Stimulated activated CD4-positive, alpha-beta T cell treated with anti-CD3 and anti-CD28 coated beads, Interleukin-4, amount 100 ng/mL, for 48 hours (primary cell): Measurements from ENCODE around the gene DGCR2.
"Not testable (repeated sequence)": the region's sequence is repeated elsewhere in the genome, so short reads cannot be mapped to it uniquely, and the experiment has no call there.

Experiments used
- DNase-seq, 2 donors: peaks; one replicate each; pipeline ENCODE4 v3.0.0-alpha.2; 2020; ENCODE audit warnings: low read depth in 2 of 2

The DGCR2 gene

DNA sequence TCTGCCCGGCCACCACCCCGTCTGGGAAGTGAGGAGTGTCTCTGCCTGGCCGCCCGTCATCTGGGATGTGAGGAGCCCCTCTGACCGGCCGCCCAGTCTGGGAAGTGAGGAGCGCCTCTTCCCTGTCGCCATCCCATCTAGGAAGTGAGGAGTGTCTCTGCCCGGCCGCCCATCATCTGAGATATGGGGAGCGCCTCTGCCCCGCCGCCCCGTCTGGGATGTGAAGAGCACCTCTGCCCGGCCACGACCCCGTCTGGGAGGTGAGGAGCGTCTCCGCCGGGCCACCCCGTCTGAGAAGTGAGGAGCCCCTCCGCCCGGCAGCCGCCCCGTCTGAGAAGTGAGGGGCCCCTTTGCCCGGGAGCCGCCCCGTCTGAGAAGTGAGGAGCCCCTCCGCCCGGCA lies 38.1 kb downstream of the DGCR2 start:
- DNase-seq = not testable (repeated sequence)

DNA sequence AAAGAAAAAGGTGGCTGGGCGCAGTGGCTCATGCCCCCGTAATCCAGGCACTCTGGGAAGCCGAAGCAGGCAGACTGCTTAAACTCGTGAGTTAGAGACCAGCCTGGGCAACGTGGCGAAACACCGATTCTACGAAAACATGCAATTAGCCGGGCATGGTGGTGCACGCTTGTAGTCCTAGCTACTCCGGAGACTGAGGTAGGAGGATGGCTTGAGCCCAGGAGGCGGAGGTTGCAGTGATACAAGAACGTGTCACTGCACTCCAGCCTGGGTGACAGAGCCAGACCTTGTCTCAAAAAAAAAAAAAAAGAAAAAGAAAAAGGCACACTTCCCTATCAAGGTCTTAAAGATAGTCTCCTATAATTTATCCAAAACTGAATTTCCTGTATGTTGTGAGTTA lies 39.4 kb downstream of the DGCR2 start:
- no peak for DNase-seq

DNA sequence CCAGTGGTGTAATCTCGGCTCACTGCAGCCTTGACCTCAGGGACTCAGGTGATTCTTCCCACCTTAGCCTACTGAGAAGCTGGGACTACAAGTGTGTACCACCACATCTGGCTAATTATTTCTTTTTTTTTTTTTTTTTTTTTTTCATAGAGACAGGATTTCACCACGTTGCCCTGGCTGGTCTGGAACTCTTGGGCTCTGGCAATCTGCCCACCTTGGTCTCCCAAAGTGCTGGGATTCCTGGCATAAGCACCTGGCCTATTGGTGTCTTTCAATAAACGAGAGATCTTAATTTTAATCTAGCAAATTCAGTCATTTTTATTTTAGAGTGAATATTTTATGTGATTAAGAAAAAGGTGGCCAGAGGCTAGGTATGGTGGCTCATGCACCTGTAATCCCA lies 40.1 kb downstream of the DGCR2 start:
- DNase-seq = no peak

DNA sequence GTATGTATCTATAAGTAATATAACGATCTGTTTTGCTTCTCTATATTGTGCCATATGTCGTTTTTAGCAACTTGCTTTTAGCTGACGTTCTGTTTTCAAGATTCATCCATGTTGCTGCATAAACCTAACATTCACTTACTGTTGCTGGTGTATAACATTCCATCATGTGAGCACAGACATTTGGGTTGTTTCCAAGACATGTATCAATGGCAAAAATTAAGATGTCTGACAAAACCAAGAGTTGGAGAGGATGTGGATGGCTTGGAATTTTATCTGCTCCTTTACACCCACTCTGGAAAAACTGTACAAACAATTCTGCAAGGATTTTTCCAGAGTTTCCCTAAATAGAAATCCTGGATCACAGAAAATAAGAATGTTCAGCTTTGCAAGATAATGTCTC lies 40.9 kb downstream of the DGCR2 start:
- DNase-seq = no peak

DNA sequence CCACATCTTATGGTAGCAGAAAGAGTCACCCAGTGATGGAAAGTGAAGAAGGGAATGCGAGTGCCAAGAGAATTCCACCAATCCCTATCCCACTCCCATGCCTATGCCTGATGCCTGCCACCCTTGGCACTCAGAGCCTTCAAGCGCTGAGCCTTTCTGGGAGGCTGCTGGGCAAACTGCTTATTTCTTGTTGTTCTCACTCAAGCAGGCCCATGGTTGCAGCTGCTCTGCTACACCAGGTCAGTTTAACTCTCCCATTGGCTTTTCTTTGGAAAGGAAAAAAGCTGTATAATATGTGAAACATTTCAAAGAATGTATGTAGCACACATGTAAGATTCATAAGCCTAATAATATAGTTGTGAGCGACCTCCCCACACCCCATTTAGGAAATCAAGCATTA lies 41.4 kb downstream of the DGCR2 start:
- DNase-seq = no peak

DNA sequence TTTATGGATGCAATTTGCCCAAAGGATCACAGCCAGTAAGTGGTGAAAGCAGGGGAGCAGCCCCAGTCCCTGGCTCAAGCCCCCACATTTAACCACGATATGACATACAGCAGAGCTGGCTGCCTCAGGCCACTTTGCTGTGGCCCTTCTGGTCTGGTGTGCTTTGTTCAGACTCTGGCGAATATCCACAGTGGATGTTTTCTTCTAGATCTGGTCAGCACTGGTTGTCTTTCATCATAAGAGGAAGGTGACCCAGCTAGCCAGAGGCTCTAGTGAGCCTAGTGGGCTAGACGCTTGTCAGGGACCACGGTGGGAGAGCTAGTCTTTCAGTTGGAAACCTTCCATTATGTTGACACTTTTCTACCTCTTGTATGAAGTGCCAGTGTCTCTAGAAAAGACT lies 42.5 kb downstream of the DGCR2 start:
- no peak for DNase-seq

DNA sequence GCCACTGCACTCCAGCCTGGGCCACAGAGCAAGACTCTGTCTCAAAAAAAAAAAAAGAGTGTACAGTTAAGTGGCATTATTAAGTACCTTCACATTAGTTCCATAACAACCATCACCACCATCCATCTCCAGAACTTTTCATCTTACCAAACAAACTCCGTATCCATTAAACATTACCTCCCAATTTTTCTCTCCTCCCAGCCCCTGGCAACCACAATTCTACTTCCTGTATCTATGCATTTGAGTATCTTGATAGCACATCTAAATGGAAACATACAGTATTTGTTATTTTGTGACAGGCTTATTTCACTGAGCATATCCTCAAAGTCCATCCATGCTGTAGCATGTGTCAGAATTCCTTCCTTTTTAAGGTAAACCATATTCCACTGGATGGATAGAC lies 46.8 kb downstream of the DGCR2 start:
- no peak for DNase-seq

DNA sequence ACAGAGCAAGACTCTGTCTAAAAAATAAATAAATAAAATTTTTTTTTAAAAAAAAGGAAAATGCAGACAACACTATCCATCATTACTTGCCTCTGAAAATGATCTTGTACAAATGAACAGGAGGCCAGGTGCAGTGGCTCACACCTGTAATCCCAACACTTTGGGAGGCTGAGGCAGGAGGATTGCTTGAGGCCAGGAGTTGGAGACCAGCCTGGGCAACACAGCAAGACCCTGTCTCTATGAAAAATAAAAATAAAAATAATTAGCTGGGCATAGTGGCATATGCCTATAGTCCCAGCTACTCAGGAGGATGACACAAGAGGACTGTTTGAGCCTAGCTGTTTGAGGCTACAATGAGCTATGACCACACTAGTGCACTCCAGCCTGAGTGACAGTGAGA lies 49.4 kb downstream of the DGCR2 start:
- DNase-seq = not testable (repeated sequence)

DNA sequence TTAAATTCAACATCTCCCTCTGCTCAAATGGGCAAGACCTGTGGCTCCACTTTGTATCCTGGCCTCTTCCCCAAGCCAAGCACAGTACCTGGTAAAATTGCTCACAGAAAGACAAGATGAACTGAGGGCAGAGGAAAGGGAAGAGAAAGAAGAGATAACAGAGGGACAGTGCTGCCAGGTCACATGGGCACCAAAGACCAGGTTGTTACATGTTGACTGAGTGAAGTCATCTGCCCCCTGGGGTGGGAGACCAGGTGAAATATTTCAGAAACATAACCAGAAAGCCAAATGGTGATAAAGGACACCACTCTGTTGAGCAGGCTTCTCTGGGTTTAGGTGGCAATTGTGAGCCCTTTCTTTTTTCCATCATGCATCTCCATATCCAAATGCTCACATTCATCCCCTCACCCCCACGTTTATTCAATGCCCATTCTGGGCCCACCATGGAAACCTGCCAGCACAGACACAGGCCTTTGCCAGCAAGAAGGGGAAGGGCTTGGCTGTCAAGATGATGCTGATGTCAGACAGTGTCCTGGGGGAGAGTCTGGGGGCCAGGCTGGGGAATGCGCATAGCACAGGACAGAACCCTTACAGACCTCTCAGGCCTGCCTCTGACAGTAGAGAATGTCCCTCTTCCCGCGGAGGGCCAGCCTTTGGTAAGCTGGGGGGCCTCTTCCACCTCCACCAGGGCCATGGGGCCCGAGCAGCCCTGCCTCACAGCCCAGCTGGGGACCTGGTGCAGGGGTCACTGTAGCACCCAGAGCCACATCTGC lies 51.6 kb downstream of the DGCR2 start:
- DNase-seq = no peak

DNA sequence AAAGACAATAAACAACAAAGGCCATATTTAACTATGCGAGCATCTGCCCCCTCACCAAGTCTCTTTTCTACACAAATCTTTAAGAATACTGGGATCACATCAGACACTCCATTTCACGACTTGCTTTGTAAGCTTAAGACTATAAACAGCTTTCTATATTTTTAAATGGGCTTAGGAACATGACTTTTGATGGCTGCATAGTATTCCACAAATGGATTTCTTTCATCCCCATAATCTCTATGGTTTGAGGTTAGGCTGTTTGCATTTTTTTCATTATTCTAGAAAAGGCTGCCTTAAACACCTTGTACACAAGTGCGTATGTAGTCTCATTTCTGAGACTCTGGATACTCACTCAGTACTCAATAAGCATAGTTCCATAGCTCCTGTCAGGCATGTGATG lies 52.8 kb downstream of the DGCR2 start:
- no peak for DNase-seq

DNA sequence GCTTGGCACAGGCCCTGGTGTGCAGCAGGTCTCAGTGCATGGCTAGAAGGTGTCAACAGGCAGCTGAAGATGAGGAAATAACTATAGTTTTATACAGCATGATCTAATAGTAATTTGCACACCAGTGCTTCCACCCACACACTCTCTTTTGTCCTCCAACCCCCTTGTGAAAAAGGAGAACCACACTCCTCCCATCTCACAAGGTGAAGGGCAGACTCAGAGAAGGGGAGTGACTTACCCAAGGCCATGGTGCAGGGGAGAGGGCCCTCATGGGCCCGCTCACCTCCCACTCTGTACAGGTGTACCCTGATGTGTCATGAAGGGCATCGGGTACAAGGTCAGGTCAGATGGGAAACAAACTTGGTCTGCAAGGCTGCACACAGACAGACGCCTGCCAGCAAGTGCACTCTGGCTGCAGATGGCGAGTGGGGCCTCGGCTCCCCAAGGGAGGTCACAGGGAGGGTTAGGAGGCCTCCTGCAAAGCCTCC lies 53.4 kb downstream of the DGCR2 start:
- DNase-seq = no peak

DNA sequence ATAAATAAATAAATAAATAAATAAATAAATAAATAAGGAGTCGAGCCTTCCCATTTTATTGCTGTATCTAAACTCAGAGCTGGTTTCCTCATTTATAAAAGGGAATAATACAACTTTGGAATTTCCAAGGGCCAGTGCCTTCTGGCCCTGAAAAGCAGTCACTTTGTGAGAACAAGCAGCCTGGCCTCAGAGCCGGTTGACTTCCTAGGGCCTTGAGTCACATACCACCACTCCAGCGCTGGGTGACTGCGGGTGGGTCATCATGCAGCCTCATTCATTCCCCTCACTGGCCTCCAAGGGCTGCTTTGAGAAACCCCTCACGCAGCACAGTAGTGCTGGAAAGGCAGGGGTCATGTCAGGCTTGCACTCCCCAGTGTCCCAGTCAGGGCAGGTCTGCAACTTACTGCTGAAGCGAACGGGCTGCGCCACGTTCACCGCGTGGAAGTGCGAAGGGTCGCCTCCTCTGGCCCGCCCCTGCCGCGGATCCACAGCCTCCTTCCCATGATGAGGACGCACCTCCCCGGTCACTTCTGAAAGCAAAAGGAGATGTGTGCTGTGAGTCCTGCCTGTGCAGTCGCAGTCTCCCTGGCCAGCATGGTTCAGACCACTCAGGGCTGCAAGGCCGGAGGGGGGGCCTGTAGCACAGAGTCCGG lies 54.4 kb downstream of the DGCR2 start:
- DNase-seq = no peak

DNA sequence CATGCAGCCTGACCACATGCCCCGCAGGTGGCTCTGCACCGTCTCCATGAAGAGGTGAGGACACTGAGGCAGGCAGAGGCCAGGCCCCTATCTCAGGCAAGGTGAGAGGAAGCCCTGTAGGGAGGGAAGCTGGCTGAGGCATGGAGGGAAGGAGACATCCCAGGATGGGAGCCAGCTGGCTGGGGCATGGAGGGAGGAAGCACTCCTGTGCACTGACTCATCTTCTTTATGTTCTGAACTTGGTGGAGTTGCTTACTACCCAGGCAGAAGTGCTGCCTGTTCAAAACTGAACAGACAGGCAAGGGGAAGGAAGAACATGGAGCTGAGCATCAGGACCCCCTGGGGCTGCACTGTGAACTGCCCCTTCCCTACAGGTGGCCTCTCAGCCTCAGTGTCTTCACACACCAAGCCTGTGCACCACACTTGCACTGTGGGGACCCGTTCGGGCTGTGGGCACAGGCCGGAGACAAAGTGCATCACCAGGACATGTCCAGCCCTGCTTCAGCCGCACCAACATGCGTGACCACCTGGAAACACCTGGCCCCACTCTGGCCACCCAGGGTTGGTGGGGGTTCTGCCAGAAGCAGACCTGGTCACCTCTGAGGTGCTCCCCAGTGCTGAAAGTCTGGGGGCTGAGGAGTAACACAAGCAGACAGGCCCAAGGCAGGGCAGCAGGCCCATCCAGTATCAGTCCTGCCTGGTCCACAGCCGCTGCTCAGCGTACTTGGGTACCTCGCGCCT lies 55.5 kb downstream of the DGCR2 start:
- no peak for DNase-seq

DNA sequence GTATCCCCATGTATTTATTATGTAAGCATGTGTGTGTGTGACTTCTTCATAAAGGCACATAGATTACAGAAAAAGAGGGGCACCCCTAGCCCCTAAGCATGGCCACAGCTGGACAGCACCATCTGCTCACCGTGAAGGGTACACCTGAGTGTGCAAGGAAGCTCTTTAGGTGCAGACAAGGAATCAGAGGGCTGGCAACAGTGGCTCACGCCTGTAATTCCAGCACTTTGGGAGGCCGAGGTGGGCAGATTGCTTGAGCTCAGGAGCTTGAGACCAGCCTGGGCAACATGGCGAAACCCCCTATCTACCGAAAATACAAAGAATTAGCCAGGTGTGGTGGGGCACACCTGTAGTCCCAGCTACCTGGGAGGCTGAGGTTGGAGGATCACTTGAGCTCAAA lies 56.3 kb downstream of the DGCR2 start:
- no peak for DNase-seq

DNA sequence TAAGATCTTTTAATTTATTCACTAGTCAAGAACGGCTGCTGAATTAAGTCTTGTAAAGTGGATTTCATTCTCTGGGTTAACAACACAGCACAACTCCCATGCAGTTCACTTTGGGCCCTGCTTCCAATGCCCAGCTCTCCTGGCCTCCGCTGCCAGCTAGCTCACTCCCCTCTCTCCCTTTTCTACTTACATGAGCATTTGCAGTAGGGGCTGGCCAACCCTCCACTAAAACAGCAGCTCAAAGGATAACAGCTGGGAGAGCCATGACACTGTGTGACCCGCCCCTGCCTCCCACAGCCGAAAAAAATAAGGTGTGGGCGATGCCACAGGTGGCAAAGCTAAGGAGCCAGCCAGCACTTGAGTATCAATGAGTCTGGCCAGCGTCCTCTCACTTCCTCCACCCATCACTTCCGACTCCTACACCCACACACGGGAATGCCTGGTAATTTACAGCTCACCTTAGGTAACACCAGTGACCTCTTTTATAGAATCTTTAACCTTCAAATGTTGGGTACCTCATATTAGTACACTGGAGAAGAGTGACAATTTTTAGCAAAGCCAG lies 56.8 kb downstream of the DGCR2 start:
- no peak for DNase-seq

DNA sequence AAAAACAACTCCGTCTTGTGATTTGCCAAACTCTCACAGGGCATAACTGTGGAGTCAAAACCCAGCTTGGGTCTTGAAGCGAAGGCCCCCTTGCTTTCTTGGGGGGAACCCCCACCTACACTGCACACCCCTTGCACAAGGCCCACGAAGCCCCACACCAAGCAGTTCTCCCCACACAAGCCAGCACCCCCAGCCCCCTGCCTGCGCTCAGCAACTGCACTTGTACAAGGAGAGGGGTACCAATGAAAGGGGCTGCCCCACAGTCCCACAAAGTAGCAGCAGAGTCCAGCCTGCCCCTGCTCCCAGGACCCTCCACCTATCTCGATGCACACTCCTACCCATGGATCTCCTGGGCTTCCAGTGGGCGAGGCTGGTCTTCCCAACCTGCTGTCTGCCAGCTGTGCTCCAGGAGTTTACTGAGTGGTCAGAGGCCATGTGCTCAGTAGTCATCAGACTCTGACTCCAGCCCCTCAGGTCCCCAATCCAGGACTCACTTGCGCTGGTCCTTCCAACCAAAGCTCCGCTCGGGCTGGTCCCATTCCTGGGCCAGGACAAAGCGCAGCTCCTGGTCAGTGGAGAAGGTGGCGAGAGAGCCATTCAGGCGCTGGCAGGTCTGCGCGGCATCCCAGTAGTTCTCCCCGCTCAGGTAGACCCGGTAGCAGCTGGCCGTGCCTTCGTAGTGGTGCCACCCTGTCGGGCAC lies 57.7 kb downstream of the DGCR2 start:
- DNase-seq = no peak

DNA sequence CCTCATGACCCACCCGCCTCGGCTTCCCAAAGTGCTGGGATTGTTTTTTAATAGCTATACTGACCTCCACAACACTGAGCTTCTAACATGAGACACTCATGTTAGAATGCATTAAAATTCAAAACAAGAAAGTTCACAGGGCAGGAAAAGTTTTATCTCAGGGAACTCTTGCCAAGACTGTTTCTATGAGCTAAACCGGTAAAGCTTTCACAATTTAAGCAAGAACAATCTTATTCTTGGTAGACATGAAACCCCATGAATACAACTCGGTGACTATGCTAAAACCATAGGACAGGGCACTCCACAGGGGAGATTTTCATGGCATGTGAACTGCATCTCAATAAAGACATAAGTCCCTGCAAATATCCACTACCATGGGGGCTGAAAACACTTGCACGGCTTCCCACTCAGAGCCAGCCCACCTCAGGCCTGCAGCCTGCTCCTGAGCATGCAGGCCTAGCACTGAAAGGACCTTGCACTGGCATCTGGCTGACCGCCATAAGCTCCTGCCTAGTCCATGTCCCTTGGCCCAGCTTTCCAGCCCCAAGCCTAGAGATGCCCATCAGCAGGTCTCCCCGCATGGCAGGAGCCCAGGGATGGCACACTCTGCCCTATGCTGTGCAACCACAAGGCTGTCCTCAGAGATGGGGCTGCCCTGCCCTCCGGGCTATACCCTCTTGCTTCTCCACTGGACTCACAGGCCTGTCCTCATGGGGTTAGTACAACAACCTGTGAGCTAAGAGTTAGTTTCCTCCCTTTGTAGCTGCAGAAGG lies 58.4 kb downstream of the DGCR2 start:
- no peak for DNase-seq

DNA sequence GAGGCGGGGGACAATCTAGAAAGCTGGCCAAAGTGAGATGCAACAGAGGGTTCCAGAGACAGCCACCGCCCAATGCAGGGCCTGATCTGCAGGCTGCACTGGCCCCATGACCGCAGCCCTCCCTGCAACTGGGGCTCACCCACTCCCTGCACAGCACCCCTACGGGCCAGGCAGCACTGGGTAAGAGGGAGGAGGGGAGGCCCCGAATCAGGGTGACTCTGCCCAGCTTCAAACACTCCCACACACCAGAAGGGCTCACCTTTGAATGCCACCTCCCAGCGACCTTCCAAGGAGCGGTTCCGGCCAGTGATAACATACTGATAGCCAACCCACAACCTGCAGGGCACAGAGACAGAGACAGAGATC lies 59.3 kb downstream of the DGCR2 start:
- DNase-seq = no peak

DNA sequence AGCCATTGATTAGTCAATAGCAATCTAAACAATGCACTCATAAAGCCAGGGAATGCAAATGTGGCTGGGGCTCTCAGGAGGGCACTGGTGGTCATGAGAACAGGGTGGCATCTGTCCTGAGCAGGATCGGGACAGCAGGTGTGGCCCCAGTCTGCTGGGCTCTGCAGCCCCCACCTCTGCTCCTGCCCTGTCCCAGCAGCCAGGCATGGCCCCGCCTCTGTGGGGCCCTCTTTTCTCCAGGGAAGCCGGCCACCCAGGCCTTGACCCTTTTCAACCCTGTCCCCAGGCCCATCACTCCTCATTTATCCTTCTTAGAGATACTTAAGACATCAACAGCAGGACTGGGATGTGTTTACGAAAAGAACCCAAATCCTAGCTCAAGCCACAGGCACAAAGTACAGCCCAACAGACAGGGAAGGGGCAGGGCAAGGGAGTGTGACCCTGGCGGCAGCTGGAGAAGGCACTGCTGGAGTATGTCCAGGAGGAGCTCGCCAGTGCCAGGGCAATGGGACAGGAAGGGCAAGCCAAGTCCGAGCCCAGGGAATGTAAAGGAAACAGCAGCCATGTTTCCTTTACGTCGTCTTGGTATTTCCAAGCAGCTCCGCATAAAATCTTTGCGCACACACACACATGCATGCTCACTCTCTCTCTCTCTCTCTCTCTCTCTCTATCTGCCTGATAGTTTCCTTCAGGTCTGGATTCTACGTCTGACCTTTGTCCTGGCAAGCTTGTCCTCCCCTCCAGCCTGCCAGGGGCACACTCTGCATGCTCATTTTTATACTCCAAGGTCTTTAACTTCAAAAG lies 59.9 kb downstream of the DGCR2 start:
- no peak for DNase-seq

DNA sequence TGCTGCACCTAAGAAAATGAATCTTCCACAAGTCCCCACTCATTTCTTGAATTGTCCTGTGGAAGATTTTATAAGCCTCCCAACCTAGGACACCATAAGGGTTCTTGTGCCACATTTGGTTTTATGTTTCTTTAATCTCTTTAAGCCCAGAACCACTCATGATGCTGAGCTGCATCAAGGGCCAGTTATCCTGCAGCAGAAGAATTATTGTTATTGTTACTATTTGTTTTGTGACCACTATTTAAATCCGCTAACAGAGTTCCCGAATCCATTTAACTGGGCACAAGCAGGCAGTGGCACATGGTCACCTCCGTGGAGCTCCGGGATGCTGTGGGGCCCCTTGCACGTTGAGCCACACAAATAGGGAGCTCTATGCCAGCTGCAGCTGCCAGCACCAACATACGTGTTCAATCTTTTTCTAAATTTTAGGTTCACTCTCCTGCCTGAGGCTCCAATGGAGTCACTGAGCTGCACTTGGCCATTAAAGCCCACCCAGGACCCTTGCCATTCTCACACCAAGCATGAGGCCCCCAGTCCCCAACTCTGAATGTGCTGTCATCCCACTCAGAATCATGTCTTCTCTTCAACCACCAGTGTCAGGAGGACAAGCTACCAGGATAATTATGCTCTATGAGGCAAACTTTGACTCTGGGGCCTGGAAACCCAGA lies 60.6 kb downstream of the DGCR2 start:
- DNase-seq = no peak
